C4-2B (cell line): ENCODE data around the gene WNT9B.

ENCODE experiments used
- H3K27ac ChIP-seq: fragments of 450-650 bp; 2 replicates; pipeline ENCODE4 v1.5.1; 2017
- ZFX ChIP-seq: fragments of 450-650 bp; IDR thresholded peaks from 2 replicates; pipeline ENCODE4 v1.6.1; 2017
- TF ChIP-seq, protein P1 (sequence below): fragments of 450-650 bp; conservative IDR thresholded peaks from 2 replicates; pipeline ENCODE4 v1.5.1; 2017; ENCODE audit warnings: mild to moderate bottlenecking

The WNT9B gene

GRCh38 chr17:46928467-46929261, 77.3 kb downstream of the WNT9B start:
- H3K27ac ChIP-seq: no peak overlapping the region

GRCh38 chr17:46929413-46929812, 78.0 kb downstream of the WNT9B start:
- TF ChIP-seq ZFX: no peak
- TF ChIP-seq, protein P1, sequence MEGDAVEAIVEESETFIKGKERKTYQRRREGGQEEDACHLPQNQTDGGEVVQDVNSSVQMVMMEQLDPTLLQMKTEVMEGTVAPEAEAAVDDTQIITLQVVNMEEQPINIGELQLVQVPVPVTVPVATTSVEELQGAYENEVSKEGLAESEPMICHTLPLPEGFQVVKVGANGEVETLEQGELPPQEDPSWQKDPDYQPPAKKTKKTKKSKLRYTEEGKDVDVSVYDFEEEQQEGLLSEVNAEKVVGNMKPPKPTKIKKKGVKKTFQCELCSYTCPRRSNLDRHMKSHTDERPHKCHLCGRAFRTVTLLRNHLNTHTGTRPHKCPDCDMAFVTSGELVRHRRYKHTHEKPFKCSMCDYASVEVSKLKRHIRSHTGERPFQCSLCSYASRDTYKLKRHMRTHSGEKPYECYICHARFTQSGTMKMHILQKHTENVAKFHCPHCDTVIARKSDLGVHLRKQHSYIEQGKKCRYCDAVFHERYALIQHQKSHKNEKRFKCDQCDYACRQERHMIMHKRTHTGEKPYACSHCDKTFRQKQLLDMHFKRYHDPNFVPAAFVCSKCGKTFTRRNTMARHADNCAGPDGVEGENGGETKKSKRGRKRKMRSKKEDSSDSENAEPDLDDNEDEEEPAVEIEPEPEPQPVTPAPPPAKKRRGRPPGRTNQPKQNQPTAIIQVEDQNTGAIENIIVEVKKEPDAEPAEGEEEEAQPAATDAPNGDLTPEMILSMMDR: no peak
- H3K27ac ChIP-seq: no peak overlapping the region

More at GRCh38 chr17:46928467-46929261, 77.3 kb downstream of the WNT9B start:
- TF ChIP-seq, protein P1: no peak
- no peak for TF ChIP-seq ZFX

DNA sequence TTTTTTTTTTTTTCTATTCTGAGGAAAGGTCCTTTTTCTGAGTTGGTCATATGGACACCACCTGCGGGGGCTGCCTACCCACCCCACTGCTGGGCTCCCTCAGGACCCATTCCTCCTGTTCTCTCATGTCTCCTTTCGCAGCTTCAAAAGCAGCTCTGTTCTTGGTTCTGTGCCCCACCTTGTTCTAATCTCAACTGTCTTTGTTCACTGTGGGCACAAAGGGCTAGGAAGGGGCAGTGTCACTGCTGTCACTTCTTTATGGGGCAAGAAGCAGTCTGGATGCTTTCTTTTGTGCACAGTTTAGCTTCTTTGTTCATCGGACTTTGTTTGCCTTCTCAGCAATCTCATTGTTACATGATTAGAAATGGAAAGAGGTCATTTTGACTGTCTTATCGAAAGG, 78.7 kb downstream of the WNT9B start:
- no peak overlapping the region for H3K27ac ChIP-seq
- no peak for TF ChIP-seq ZFX
- TF ChIP-seq, protein P1: no peak

DNA sequence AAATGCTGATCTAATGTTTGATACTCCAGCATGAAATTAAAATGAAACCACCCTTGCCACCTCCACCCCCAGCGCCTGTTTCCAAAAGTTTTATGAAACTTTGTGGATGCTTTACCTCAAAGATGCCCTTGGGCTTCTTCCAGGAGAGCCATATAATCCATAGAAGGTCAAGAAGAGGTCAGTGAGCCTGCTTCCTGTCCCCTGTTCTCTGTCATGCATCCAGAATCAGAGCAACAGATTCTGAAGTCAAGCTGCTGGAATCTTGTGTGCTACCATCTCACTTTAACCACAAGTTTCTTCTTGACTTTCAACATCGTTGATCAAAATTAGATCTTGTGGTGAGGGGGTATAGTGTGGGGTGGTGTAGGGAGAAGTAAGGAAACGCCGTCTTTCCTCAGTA, 80.2 kb downstream of the WNT9B start:
- no peak overlapping the region for H3K27ac ChIP-seq
- TF ChIP-seq, protein P1: no peak
- TF ChIP-seq ZFX: no peak

DNA sequence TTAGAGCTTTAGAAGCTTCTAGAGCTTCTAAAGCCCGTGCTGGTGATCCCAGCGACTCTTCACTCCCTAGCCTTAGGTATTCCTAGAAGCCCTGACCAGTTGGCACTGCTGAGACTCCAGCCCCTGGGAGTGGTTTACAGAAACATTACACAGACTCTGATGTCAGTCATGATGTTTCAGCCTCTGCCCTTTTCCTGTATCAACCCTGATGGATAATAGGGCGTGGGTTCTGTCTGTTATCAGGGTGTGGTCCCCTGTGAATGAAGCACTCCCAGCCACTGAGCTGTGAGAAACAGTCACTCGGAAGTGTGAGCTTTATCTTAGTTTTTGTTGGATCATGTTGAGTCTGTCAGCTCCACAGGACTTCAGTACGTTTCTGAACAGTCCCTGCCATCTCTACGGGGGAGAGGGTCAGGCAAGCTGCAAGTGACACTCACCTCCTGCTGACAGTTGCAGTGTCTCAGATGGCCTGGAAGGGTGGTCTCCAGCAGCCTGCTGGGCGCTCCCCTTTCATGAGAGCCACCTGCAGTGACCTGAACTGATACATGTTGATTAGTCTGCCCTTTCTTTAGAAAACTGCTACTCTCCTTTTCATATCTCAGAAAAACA, 84.4 kb downstream of the WNT9B start:
- no peak overlapping the region for H3K27ac ChIP-seq
- TF ChIP-seq ZFX: no peak
- TF ChIP-seq, protein P1: no peak
